Osteocyte (in vitro differentiated cells): ENCODE measurements around the gene TSPAN7. TPM values are rescaled to one million over a fixed set of nuclear protein-coding genes. Genes with fewer than 3 reads are reported as not detected.

Experiments
- DNase-seq: peaks from one replicate; pipeline ENCODE4 v3.0.0; 2021; ENCODE audit warnings: mixed read lengths; ENCODE audit not compliant: unreplicated experiment; ENCODE audit errors: extremely low spot score
- H3K27ac Mint-ChIP-seq: one replicate; pipeline ENCODE4 v1.8.0; 2021; ENCODE audit warnings: mild to moderate bottlenecking, mixed read lengths; ENCODE audit not compliant: unreplicated experiment
- H3K27me3 Mint-ChIP-seq: one replicate; pipeline ENCODE4 v1.8.0; 2021; ENCODE audit warnings: mixed read lengths; ENCODE audit not compliant: unreplicated experiment
- H3K36me3 Mint-ChIP-seq: one replicate; pipeline ENCODE4 v1.8.0; 2021; ENCODE audit warnings: mixed read lengths; ENCODE audit not compliant: unreplicated experiment
- H3K4me1 Mint-ChIP-seq: one replicate; pipeline ENCODE4 v1.8.0; 2021; ENCODE audit warnings: mixed read lengths; ENCODE audit not compliant: unreplicated experiment
- H3K4me3 Mint-ChIP-seq: one replicate; pipeline ENCODE4 v1.8.0; 2021; ENCODE audit warnings: mild to moderate bottlenecking, moderate library complexity, mixed read lengths; ENCODE audit not compliant: unreplicated experiment
- H3K9me3 Mint-ChIP-seq: one replicate; pipeline ENCODE4 v1.8.0; 2021; ENCODE audit warnings: mixed read lengths; ENCODE audit not compliant: unreplicated experiment
- CTCF ChIP-seq: fragments of 200-600 bp; sonication (generic); IDR thresholded peaks from 2 replicates; pipeline ENCODE4 v1.5.0; 2021; ENCODE audit warnings: antibody characterized with exemption, mild to moderate bottlenecking, moderate library complexity
- total RNA-seq: library from RNA; stranded (reverse); gene quantifications from 2 replicates; pipeline ENCODE4 v1.2.1, GENCODE V29; 2021

Gene TSPAN7
- total RNA-seq, 1 donor from 2014 or later: 0.40 TPM

GRCh38 chrX:38578167-38578566, 16.8 kb downstream of the TSPAN7 start:
- H3K9me3 Mint-ChIP-seq: peaks cover 4% of the 10 kb centered on the region

GRCh38 chrX:38583181-38583580, 21.8 kb downstream of the TSPAN7 start:
- no peak for TF ChIP-seq CTCF
- H3K27ac Mint-ChIP-seq: no peak overlapping the region
- no peaks in the 10 kb centered on the region for H3K36me3 Mint-ChIP-seq
- H3K27me3 Mint-ChIP-seq: no peaks in the 10 kb centered on the region
- H3K9me3 Mint-ChIP-seq: peaks cover 13% of the 10 kb centered on the region
- H3K4me3 Mint-ChIP-seq: no peak overlapping the region
- no peaks in the 10 kb centered on the region for H3K4me1 Mint-ChIP-seq
- no peak for DNase-seq

More at GRCh38 chrX:38578167-38578566, 16.8 kb downstream of the TSPAN7 start:
- H3K36me3 Mint-ChIP-seq: no peaks in the 10 kb centered on the region
- no peak for DNase-seq
- no peaks in the 10 kb centered on the region for H3K27me3 Mint-ChIP-seq
- H3K4me3 Mint-ChIP-seq: no peak overlapping the region
- no peak for TF ChIP-seq CTCF
- no peak overlapping the region for H3K27ac Mint-ChIP-seq
- no peaks in the 10 kb centered on the region for H3K4me1 Mint-ChIP-seq

- Mint-ChIP-seq H3K4me1 (no peaks in the 10 kb centered on the region), H3K27ac (no peak overlapping the region), H3K27me3 (peaks cover 11% of the 10 kb centered on the region), H3K9me3 (peaks cover 6% of the 10 kb centered on the region), H3K4me3 (no peak overlapping the region), H3K36me3 (no peaks in the 10 kb centered on the region)
- no peak for TF ChIP-seq CTCF
- no peak for DNase-seq
Measured at GRCh38 chrX:38594434-38594833, 33.1 kb downstream of the TSPAN7 start.

- DNase-seq: no peak
- no peak for TF ChIP-seq CTCF
Measured at GRCh38 chrX:38595801-38596200, 34.5 kb downstream of the TSPAN7 start.

GRCh38 chrX:38596939-38597338, 35.6 kb downstream of the TSPAN7 start:
- Mint-ChIP-seq H3K9me3 (peaks cover 6% of the 10 kb centered on the region), H3K27ac (no peak overlapping the region), H3K36me3 (no peaks in the 10 kb centered on the region), H3K27me3 (peaks cover 11% of the 10 kb centered on the region), H3K4me1 (no peaks in the 10 kb centered on the region), H3K4me3 (no peak overlapping the region)
- TF ChIP-seq CTCF: no peak
- DNase-seq: no peak

More at GRCh38 chrX:38595801-38596200, 34.5 kb downstream of the TSPAN7 start:
- Mint-ChIP-seq H3K4me1 (no peaks in the 10 kb centered on the region), H3K9me3 (peaks cover 6% of the 10 kb centered on the region), H3K27me3 (peaks cover 11% of the 10 kb centered on the region), H3K27ac (no peak overlapping the region), H3K36me3 (no peaks in the 10 kb centered on the region), H3K4me3 (no peak overlapping the region)
